WI38 (cell line): ENCODE results near the gene SRC.

Experiments
- H3K4me3 ChIP-seq: 2 replicates; pipeline ENCODE4 v1.5.1; 2011; ENCODE audit warnings: low read depth, mild to moderate bottlenecking, control low read depth, low read length
- TF ChIP-seq, protein P1 (sequence below): IDR thresholded peaks from 2 replicates; pipeline ENCODE4 v1.5.1; 2012; ENCODE audit warnings: low read depth, mild to moderate bottlenecking, control low read depth, low read length

SRC gene

DNA sequence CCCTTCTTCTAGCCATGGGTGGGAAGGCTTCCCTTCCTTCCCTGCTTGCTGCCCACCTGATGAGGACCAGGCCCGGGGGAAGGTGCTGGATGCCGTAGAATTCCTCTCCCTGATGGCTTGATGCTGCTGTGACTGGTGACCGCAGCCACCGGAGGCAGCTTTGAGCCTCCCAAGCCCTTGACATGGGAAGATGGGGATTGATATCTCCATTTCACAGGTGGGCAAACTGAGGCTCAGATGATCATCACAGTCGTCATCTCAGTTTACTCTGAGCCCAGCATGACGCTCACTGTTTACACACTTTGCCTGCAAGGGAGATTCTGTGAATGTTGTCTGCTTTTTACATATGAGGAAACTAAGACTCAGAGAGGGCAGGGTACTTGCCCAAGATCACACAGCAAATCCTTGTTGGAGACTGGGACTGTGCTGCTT is 43.9 kb downstream of the SRC start:
- TF ChIP-seq, protein P1, sequence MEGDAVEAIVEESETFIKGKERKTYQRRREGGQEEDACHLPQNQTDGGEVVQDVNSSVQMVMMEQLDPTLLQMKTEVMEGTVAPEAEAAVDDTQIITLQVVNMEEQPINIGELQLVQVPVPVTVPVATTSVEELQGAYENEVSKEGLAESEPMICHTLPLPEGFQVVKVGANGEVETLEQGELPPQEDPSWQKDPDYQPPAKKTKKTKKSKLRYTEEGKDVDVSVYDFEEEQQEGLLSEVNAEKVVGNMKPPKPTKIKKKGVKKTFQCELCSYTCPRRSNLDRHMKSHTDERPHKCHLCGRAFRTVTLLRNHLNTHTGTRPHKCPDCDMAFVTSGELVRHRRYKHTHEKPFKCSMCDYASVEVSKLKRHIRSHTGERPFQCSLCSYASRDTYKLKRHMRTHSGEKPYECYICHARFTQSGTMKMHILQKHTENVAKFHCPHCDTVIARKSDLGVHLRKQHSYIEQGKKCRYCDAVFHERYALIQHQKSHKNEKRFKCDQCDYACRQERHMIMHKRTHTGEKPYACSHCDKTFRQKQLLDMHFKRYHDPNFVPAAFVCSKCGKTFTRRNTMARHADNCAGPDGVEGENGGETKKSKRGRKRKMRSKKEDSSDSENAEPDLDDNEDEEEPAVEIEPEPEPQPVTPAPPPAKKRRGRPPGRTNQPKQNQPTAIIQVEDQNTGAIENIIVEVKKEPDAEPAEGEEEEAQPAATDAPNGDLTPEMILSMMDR: no peak
- no peak overlapping the region for H3K4me3 ChIP-seq

DNA sequence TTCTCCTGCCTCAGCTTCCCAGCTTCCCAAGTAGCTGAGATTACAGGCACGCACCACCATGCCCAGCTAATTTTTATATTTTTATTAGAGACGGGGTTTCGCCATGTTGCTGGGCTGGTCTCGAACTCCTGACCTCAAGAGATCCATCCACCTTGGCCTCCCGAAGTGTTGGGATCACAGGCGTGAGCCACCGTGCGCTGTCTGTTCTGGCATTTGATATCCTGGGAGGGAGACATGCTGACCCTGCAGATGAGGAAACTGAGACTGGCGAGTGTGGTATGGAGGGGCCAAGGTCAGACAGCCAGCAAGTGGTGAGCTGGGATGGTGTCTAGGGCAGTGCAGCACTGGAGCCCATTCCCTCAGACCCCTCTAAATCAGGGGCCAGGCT is 44.6 kb downstream of the SRC start:
- H3K4me3 ChIP-seq: no peak overlapping the region
- TF ChIP-seq, protein P1: no peak

DNA sequence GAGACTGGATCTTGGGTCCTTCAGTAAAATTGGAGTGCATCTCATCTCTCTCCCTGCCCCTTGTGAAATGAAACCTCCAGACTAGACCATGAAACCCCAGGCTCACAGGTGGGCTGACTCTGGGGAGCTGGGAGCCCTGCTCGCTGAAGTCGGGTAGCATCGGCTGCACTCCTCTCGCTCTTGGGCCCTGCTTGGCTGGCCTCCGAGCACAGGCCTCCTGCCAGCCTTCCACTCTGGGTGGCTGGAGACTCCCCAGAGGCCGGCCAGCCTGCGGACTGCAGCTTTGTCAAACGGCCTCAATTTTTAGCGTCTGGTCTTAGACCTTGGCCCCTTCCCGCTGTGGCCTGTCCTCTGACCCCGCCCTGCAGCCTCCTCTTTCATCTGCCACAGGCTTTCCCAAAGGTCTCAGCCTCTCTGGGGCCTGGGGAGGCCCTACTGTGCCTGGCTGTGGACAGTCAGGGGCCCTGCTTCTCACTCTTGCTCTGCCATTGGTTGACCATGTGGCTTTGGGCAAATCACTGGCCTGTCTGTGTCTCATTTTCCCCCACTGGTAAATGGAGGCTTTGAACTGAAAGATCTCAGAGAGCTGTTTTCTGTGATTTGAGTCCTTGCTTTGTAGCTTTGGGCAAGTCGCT is 45.1 kb downstream of the SRC start:
- no peak overlapping the region for H3K4me3 ChIP-seq
- TF ChIP-seq, protein P1: no peak

DNA sequence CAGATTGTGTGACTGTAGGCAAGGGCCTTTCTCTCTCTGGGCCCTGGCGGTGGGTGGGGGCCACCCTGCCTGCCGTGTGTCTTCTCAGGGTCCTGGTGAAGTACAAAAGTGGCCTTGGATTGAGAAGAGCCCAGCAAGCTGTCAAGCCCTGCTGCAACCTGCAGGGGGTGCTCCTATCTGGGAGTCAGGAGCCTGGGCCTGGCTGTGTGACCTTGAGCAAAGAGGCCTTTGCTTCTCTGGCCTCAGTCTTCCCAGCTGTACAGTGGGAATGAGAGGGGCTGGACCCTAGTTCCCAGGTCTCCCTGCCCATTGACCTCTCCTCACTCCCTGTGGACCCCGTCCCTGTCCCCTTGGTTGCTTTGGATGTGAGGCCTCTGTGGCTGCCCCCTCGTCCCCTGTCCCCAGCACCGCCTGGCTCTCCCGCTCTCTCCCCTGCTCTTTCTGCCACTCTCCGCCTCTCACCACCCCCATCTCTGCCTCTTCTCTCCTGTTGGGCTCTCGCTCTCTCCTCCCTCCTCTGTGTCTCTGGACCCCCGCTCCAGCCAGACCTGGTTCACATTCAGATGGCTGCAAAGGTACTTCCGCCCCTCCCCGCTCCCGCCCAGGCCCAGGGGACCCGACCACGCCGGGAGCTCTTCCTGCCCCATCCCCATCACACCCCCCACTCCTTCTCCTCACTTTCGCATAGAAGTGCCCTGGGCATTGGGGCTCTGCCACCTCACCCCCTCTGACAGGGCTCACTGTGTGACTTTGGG is 46.7 kb downstream of the SRC start:
- no peak overlapping the region for H3K4me3 ChIP-seq
- TF ChIP-seq, protein P1: peak; percentile 31

DNA sequence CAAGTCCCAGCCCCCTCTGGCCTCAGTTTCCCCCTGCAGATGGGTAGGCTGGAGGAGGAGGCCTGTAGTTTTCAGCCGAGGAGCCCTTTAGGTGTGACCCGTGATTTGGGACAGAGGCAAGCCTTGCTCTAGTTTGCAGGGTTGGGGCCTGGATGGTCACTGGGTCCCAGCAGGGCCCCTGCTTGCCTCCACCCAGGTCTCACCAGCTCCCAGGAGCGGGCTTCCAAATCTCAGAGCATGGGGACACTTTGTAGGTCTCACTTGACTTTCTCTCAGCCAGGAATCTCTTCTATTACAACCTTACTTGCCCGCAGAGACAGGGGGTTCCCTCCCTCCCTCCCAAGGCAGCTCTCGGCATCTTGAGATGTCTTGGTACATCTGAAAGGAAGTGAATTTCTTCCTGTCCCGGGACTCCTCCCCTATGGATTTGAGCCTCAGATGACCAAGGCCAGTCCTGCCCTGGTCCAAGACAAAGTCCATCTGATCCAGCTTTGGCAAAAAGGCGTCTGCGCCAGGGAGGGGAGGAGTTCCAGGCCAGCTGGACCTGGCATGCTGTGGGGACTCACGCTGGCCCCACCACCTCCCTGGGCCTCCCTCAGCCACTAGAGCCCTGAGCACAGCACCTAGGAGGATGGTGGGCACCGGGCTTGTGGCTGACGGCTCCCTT is 47.4 kb downstream of the SRC start:
- H3K4me3 ChIP-seq: no peak overlapping the region
- TF ChIP-seq, protein P1: no peak

DNA sequence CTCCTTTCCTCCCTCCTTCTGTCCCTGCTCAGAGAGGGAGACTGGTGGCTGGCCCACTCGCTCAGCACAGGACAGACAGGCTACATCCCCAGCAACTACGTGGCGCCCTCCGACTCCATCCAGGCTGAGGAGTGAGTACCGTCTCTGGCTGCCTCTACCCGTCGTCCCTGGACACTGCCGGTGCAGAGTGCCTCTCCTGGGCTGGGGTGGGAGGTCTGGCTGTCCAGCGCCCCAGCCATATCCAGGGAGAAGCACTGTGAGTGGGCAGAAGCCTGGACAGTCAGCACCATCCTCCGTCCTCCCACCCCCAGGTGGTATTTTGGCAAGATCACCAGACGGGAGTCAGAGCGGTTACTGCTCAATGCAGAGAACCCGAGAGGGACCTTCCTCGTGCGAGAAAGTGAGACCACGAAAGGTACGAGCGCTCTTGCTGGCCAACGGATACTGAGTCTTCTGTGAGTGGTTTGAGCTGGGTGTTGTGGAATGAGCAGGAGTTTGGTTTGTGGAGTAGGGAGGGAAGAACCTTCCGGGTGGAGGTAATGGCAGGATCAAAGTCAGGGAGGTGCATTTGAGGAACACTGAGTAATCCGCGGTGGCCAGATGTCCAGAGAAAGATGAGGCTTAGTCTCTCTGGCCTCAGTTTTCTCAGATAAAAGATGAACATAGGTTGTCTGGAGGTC is 48.1 kb downstream of the SRC start:
- H3K4me3 ChIP-seq: no peak overlapping the region
- TF ChIP-seq, protein P1: no peak
